HepG2 (cell line): ENCODE results near the gene DENND2D. TPM values are rescaled to one million over a fixed set of nuclear protein-coding genes. Genes with fewer than 3 reads are reported as not detected.

Source experiments
- ATAC-seq: fragments of 200-7000 bp; cut with Tn5 transposase; 3 replicates; pipeline ENCODE4 v1.9.1; 2020; ENCODE audit warnings: mild to moderate bottlenecking, moderate library complexity
- BruUV-seq: library from RNA; stranded (reverse); fragments of 400-500 nt; replicated peaks from 2 replicates; lab custom pipeline; 2021; lab: Mats Ljungman, UMichigan
- CTCF ChIA-PET: fragments of 300-600 bp; formaldehyde crosslinking; extraction: SDS; loops from one replicate; lab custom pipeline; 2021; ENCODE audit warnings: low total read pairs, inconsistent platforms, low intra/inter-chr PET ratio; lab: Yijun Ruan, JAX
- POLR2A ChIA-PET: fragments of 350-600 bp; sonication (Branson Sonifier 250); formaldehyde crosslinking; loops from one replicate; lab custom pipeline; 2020; ENCODE audit warnings: antibody characterized with exemption, inconsistent platforms; lab: Yijun Ruan, JAX
- DNase-seq: peaks from one replicate; pipeline ENCODE4 v3.0.0-alpha.2; 2015; ENCODE audit warnings: low spot score
- FAIRE-seq: peaks from 3 replicates; lab custom pipeline; 2011; peaks lifted over from hg19 to GRCh38; lab: Jason Lieb, UNC
- H2AFZ ChIP-seq: one replicate; pipeline ENCODE4 v1.6.1; 2011; ENCODE audit warnings: low read length, inconsistent platforms
- H3K27ac ChIP-seq: fragments of 300-600 bp; 3 replicates; pipeline ENCODE4 v1.8.0; 2011; ENCODE audit warnings: mixed run types, mild to moderate bottlenecking, mixed read lengths, low read length, inconsistent platforms; ENCODE audit not compliant: insufficient read depth; ENCODE audit errors: extremely low read length
- H3K27me3 ChIP-seq, 2 experiments: fragments of 200-600 bp in 1 of 2; 2 replicates in 1 of 2; 3 replicates in 1 of 2; pipeline versions ENCODE4 v1.6.0 to v1.8.0; 2011; ENCODE audit warnings: low read length in 2 of 2, mild to moderate bottlenecking in 2 of 2, moderate library complexity in 2 of 2, inconsistent platforms in 1 of 2; ENCODE audit not compliant: insufficient read depth in 2 of 2, control insufficient read depth in 1 of 2
- H3K36me3 ChIP-seq, 2 experiments: fragments of 200-600 bp in 1 of 2; replicated peaks in 1 of 2; 2 replicates in 1 of 2; 3 replicates in 1 of 2; pipeline versions ENCODE4 v1.5.1 to v1.8.0; 2011; ENCODE audit warnings: low read length in 2 of 2, inconsistent platforms in 1 of 2; ENCODE audit not compliant: insufficient read depth in 2 of 2, control insufficient read depth in 1 of 2
- H3K4me1 ChIP-seq: 2 replicates; pipeline ENCODE4 v1.5.1; 2012; ENCODE audit warnings: low read length, inconsistent platforms; ENCODE audit not compliant: insufficient read depth
- H3K4me2 ChIP-seq: 2 replicates; pipeline ENCODE4 v1.6.0; 2011; ENCODE audit warnings: low read depth, low read length, inconsistent platforms
- H3K4me3 ChIP-seq, 3 experiments: fragments of 200-600 bp in 1 of 3; sonication (generic), shearing (Covaris generic) in 1 of 3; replicated peaks in 1 of 3; 2 replicates each; pipeline ENCODE4 v1.5.1; 2011 to 2016; ENCODE audit warnings: low read length in 3 of 3, inconsistent platforms in 2 of 3, low read depth in 2 of 3, mild to moderate bottlenecking in 2 of 3, control low read depth in 1 of 3, mixed read lengths in 1 of 3; ENCODE audit not compliant: insufficient read depth in 1 of 3
- H3K79me2 ChIP-seq: one replicate; pipeline ENCODE4 v1.6.1; 2011; ENCODE audit warnings: low read length, inconsistent platforms; ENCODE audit not compliant: insufficient read depth
- H3K9ac ChIP-seq: 2 replicates; pipeline ENCODE4 v1.6.0; 2011; ENCODE audit warnings: mild to moderate bottlenecking, low read depth, low read length, inconsistent platforms; ENCODE audit not compliant: insufficient read depth
- H3K9me3 ChIP-seq: 2 replicates; pipeline ENCODE4 v1.5.1; 2012; ENCODE audit warnings: mild to moderate bottlenecking, low read length
- H4K20me1 ChIP-seq: 2 replicates; pipeline ENCODE4 v1.6.0; 2011; ENCODE audit warnings: inconsistent platforms, mild to moderate bottlenecking, low read length, moderate library complexity; ENCODE audit not compliant: insufficient read depth
- NONO ChIP-seq, 2 experiments: fragments of 450-650 bp in 1 of 2; sonication (generic) in 1 of 2; formaldehyde crosslinking in 1 of 2; IDR thresholded peaks in 1 of 2; conservative IDR thresholded peaks in 1 of 2; 2 replicates each; pipeline versions ENCODE4 v1.6.1 to v1.8.0; 2017 to 2022; ENCODE audit warnings: mild to moderate bottlenecking in 1 of 2, missing genetic modification reagents in 1 of 2, moderate library complexity in 1 of 2
- TBX3 ChIP-seq: fragments of 450-650 bp; IDR thresholded peaks from 2 replicates; pipeline ENCODE4 v1.6.1; 2017; ENCODE audit warnings: antibody characterized with exemption, mild to moderate bottlenecking, inconsistent platforms, borderline replicate concordance
- ZBTB21 ChIP-seq: sonication (generic); formaldehyde crosslinking; IDR thresholded peaks from 2 replicates; pipeline ENCODE4 v1.4.0; 2020; ENCODE audit warnings: missing genetic modification reagents
- ZBTB7B ChIP-seq: sonication (generic); formaldehyde crosslinking; IDR thresholded peaks from 2 replicates; pipeline ENCODE4 v1.4.0; 2020; ENCODE audit warnings: missing genetic modification reagents
- ZNF451 ChIP-seq: sonication (generic); formaldehyde crosslinking; IDR thresholded peaks from 2 replicates; pipeline ENCODE4 v1.5.0; 2020; ENCODE audit warnings: mild to moderate bottlenecking, missing genetic modification reagents
- ZNF607 ChIP-seq: sonication (generic); formaldehyde crosslinking; IDR thresholded peaks from 2 replicates; pipeline ENCODE4 v1.5.1; 2020; ENCODE audit warnings: missing genetic modification reagents, mild to moderate bottlenecking, borderline replicate concordance
- ZNF777 ChIP-seq: sonication (generic); formaldehyde crosslinking; IDR thresholded peaks from 2 replicates; pipeline ENCODE4 v1.4.0; 2020; ENCODE audit warnings: missing genetic modification reagents
- ZNF781 ChIP-seq: sonication (generic); formaldehyde crosslinking; IDR thresholded peaks from 2 replicates; pipeline ENCODE4 v1.5.1; 2020; ENCODE audit warnings: borderline replicate concordance, mild to moderate bottlenecking, missing genetic modification reagents; ENCODE audit errors: not compliant biosample characterization
- ZSCAN12 ChIP-seq: sonication (generic); formaldehyde crosslinking; IDR thresholded peaks from 2 replicates; pipeline ENCODE4 v1.9.0; 2021; ENCODE audit warnings: mild to moderate bottlenecking, missing genetic modification reagents
- WGBS: methylation state at CpG from one replicate; pipeline ENCODE4 v1.1.6; 2017; ENCODE audit warnings: low lambda C conversion rate; 5-methylcytosine and 5-hydroxymethylcytosine counted together
- in situ Hi-C: cut with HindIII; loops from 2 replicates; pipeline ENCODE4 v1.10.0; 2017; ENCODE audit warnings: low pct_unique_long_range_greater_than_20kb; ENCODE audit not compliant: extremely low pct_ligation_motif_present
- intact Hi-C: fragments of 100-400 bp; cut with micrococcal nuclease; formaldehyde crosslinking; loops from one replicate; pipeline ENCODE4 v1.10.0; 2022; ENCODE audit not compliant: unreplicated experiment
- polyA plus RNA-seq, 8 experiments: library from polyadenylated mRNA; depleted of rRNA in 3 of 8; stranded (reverse) in 7 of 8; unstranded in 1 of 8; fragments of >200 nt; fragmentation: Illumina TruSeq in 4 of 8; extraction: Trizol in 4 of 8; gene quantifications; 2 replicates each; pipeline versions ENCODE4 v1.2.1 to v1.2.3, GENCODE V29; 2011 to 2016; ENCODE audit warnings: low read depth in 4 of 8, missing spikeins in 1 of 8, mixed read lengths in 1 of 8; ENCODE audit not compliant: insufficient read depth in 1 of 8
- total RNA-seq, 5 experiments: library from RNA; depleted of rRNA; stranded (reverse); fragments of >200 nt; fragmentation: Illumina TruSeq; extraction: Trizol; gene quantifications; 2 replicates each; pipeline ENCODE4 v1.2.3, GENCODE V29; 2016; ENCODE audit warnings: low read depth in 1 of 5
- TF ChIP-seq, protein P1 (sequence below): sonication (generic); formaldehyde crosslinking; IDR thresholded peaks from 2 replicates; pipeline ENCODE4; 2020; ENCODE audit warnings: missing genetic modification reagents, mild to moderate bottlenecking, borderline replicate concordance

DENND2D gene
- total and polyA plus RNA-seq, 2 of the 13 experiments (the other 11 are each of a cell fraction or from before 2014, with no cell fraction given), result 0.04 TPM; not detected in 1

DNA sequence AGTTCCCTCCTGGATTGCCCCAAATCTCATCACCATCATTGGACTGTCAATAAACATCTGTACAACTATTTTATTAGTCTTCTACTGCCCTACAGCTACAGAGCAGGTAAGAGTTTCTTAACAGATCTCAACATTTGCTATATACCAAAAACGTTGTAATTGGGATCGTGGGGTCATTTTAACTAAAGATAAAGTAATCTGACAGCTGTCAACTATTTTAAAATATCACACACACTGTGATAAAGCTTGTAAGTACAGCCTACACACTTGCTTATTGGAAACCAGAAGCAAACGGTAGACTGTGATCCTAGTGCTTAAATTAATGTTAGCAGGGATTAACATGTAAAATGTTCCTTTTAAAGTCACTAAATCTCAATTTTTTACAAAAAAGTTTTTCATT lies 52.5 kb downstream of the DENND2D start:
- in situ Hi-C loops, result no loop called here
- whole genome bisulfite sequencing, result 81% methylated on average over 3 of the region's 3 CpGs
- intact Hi-C loops, result loop anchor here (10.0 kb wide), 1 partner anchor 187 kb away; no protein-coding TSS in a partner anchor

More for the DNA sequence above, 52.5 kb downstream of the DENND2D start:
- no TSS peak for BruUV-seq
- Histone ChIP-seq H4K20me1 (peaks cover 4% of the 10 kb centered on the region; the same call in 1 of the 2 replicates), H3K27me3 (no peaks in the 10 kb centered on the region), H3K36me3 (peaks cover 8 to 43% of the 10 kb centered on the region in 2 experiments), H2AFZ (no peak overlapping the region), H3K4me1 (peaks cover 31% of the 10 kb centered on the region), H3K4me3 (no peak overlapping the region), H3K4me2 (no peak overlapping the region), H3K9ac (no peak overlapping the region), H3K27ac (no peak overlapping the region), H3K79me2 (peaks cover 64% of the 10 kb centered on the region), H3K9me3 (no peaks in the 10 kb centered on the region)
- POLR2A ChIA-PET, result no interaction called here
- ATAC-seq, result no peak
- CTCF ChIA-PET, result no interaction called here
- no peak for FAIRE-seq
- no peak for DNase-seq
- TF ChIP-seq ZBTB7B (CRISPR knock-in tag) (no peak), TBX3 (no peak), ZNF451 (CRISPR knock-in tag) (no peak), NONO (IDR thresholded peaks at IDR 0.05) (no peak), NONO (CRISPR knock-in tag; conservative IDR thresholded peaks at IDR 0.05) (no peak), ZNF777 (CRISPR knock-in tag) (no peak), ZNF607 (no peak), ZBTB21 (CRISPR knock-in tag) (no peak), ZSCAN12 (no peak), ZNF781 (CRISPR knock-in tag) (no peak)
- TF ChIP-seq, protein P1, sequence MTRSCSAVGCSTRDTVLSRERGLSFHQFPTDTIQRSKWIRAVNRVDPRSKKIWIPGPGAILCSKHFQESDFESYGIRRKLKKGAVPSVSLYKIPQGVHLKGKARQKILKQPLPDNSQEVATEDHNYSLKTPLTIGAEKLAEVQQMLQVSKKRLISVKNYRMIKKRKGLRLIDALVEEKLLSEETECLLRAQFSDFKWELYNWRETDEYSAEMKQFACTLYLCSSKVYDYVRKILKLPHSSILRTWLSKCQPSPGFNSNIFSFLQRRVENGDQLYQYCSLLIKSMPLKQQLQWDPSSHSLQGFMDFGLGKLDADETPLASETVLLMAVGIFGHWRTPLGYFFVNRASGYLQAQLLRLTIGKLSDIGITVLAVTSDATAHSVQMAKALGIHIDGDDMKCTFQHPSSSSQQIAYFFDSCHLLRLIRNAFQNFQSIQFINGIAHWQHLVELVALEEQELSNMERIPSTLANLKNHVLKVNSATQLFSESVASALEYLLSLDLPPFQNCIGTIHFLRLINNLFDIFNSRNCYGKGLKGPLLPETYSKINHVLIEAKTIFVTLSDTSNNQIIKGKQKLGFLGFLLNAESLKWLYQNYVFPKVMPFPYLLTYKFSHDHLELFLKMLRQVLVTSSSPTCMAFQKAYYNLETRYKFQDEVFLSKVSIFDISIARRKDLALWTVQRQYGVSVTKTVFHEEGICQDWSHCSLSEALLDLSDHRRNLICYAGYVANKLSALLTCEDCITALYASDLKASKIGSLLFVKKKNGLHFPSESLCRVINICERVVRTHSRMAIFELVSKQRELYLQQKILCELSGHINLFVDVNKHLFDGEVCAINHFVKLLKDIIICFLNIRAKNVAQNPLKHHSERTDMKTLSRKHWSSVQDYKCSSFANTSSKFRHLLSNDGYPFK (CRISPR knock-in tag), result no peak
- TF ChIP-seq, all 625 proteins: peak for 0
